ENCODE results near the gene SSR1.

GRCh38 chr6:7325750-7326149, 12.8 kb upstream of the SSR1 start:
- TF ChIP-seq, protein P1, sequence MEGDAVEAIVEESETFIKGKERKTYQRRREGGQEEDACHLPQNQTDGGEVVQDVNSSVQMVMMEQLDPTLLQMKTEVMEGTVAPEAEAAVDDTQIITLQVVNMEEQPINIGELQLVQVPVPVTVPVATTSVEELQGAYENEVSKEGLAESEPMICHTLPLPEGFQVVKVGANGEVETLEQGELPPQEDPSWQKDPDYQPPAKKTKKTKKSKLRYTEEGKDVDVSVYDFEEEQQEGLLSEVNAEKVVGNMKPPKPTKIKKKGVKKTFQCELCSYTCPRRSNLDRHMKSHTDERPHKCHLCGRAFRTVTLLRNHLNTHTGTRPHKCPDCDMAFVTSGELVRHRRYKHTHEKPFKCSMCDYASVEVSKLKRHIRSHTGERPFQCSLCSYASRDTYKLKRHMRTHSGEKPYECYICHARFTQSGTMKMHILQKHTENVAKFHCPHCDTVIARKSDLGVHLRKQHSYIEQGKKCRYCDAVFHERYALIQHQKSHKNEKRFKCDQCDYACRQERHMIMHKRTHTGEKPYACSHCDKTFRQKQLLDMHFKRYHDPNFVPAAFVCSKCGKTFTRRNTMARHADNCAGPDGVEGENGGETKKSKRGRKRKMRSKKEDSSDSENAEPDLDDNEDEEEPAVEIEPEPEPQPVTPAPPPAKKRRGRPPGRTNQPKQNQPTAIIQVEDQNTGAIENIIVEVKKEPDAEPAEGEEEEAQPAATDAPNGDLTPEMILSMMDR (IDR thresholded peaks at IDR 0.05): no peak
- TF ChIP-seq POLR2A (IDR thresholded peaks at IDR 0.05) (no peak), POLR2AphosphoS5 (IDR thresholded peaks at IDR 0.05) (no peak)

Data from transverse colon (tissue), 4 donors.